Sigmoid colon (tissue), 7 donors: ENCODE results near the gene MACROD2. TPM values are rescaled to one million over a fixed set of nuclear protein-coding genes. Genes with fewer than 3 reads are reported as not detected.

Experiments
- DNase-seq: peaks from one replicate; pipeline ENCODE4 v3.0.0-alpha.2; 2019
- H3K27ac ChIP-seq, 4 donors: fragments of 200-600 bp; sonication (generic); one replicate each; pipeline ENCODE4 v1.5.1; 2016 to 2019; ENCODE audit warnings: mild to moderate bottlenecking in 1 of 4
- H3K27me3 ChIP-seq, 3 donors: fragments of 200-600 bp; sonication (generic); one replicate each; pipeline ENCODE4 v1.5.1; 2019; ENCODE audit warnings: mild to moderate bottlenecking in 1 of 3
- H3K36me3 ChIP-seq, 4 donors: fragments of 200-600 bp; sonication (generic); one replicate each; pipeline ENCODE4 v1.5.1; 2016 to 2019
- H3K4me1 ChIP-seq, 4 donors: fragments of 200-600 bp; sonication (generic); one replicate each; pipeline ENCODE4 v1.5.1; 2017 to 2019
- H3K4me3 ChIP-seq, 4 donors: fragments of 200-600 bp; sonication (generic); one replicate each; pipeline ENCODE4 v1.5.1; 2017 to 2019; ENCODE audit warnings: mild to moderate bottlenecking in 2 of 4, moderate library complexity in 1 of 4
- H3K9me3 ChIP-seq, 4 donors: fragments of 200-600 bp in 3 of 4; sonication (generic) in 3 of 4; one replicate each; pipeline versions ENCODE4 v1.5.1 to v1.6.1; 2013 to 2019
- EP300 ChIP-seq, 4 donors: sonication (generic); formaldehyde crosslinking; IDR thresholded peaks; one replicate each; pipeline ENCODE4 v1.6.1; 2017; ENCODE audit warnings: antibody characterized with exemption in 4 of 4
- POLR2A ChIP-seq, 2 donors: fragments of 450-650 bp; IDR thresholded peaks; one replicate each; pipeline ENCODE4 v1.6.1; 2016; ENCODE audit warnings: antibody characterized with exemption in 2 of 2, mild to moderate bottlenecking in 2 of 2, moderate library complexity in 2 of 2
- POLR2AphosphoS5 ChIP-seq, 4 donors: sonication (generic); formaldehyde crosslinking; IDR thresholded peaks; one replicate each; pipeline ENCODE4 v1.6.1; 2017; ENCODE audit warnings: antibody characterized with exemption in 4 of 4
- WGBS, 2 donors: extraction: QIAGEN DNeasy Blood & Tissue Kit; methylation state at CpG; one replicate each; pipeline ENCODE4 v1.1.7; 2013; 5-methylcytosine and 5-hydroxymethylcytosine counted together
- intact Hi-C: fragments of 100-400 bp; cut with DNase I; formaldehyde crosslinking; loops from one replicate; pipeline ENCODE4 v1.15.1; 2023
- polyA plus RNA-seq, 3 donors: library from polyadenylated mRNA; stranded (reverse); fragments of 200-250 nt; gene quantifications; one replicate each; pipeline ENCODE4 v1.2.3, GENCODE V29; 2013
- total RNA-seq, 4 donors: library from RNA; depleted of rRNA; stranded (reverse); fragments of >200 nt; gene quantifications; one replicate each; pipeline ENCODE4 v1.1.0, GENCODE V29; 2016
- TF ChIP-seq, protein P1 (sequence below), 4 experiments: fragments of 450-650 bp in 3 of 4; fragments of 200-600 bp in 1 of 4; IDR thresholded peaks; one replicate each; pipeline ENCODE4 v1.5.1; 2016 to 2019; ENCODE audit warnings: antibody characterized with exemption in 4 of 4, mild to moderate bottlenecking in 3 of 4, moderate library complexity in 2 of 4
- donor health status: healthy with polysubstance abuse.
- donor health status: Bipolar disorder and iron deficiency.
- donor health status: healthy.

MACROD2 gene
- total and polyA plus RNA-seq, 7 donors = 1.2 to 22.4 (median 5.8) TPM

DNA sequence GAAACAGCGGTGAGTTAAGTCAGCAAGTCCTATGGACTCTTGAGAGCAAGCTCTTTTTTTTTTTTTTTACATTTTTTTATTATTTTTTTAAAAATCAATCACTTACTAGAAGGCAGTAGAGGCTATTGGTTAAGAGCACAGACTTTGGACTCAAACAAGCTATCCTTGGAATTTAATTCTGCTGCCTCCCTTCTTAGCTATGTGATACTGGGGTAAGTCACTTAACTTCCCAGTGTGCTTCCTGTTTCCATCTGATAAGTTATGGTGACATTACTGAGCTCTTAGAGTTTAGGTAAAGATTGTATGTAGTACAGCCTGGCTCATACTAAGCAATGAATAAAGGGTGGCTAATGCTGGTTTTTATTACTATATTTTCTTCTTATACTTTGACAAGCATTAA, 1112.6 kb downstream of the MACROD2 start:
- no peaks in the 10 kb centered on the region for H3K4me1 ChIP-seq
- H3K36me3 ChIP-seq = no peaks in the 10 kb centered on the region
- 45 to 55% methylated on average over 1 of the region's 1 CpG for WGBS, 2 donors
- no peaks in the 10 kb centered on the region for H3K9me3 ChIP-seq
- no peaks in the 10 kb centered on the region for H3K27me3 ChIP-seq
- no peak overlapping the region for H3K4me3 ChIP-seq
- no peak overlapping the region for H3K27ac ChIP-seq
- TF ChIP-seq POLR2A (IDR thresholded peaks at IDR 0.05) = no peak
- TF ChIP-seq EP300 (IDR thresholded peaks at IDR 0.05) = no peak
- TF ChIP-seq POLR2AphosphoS5 (IDR thresholded peaks at IDR 0.05) = no peak
- TF ChIP-seq, protein P1, sequence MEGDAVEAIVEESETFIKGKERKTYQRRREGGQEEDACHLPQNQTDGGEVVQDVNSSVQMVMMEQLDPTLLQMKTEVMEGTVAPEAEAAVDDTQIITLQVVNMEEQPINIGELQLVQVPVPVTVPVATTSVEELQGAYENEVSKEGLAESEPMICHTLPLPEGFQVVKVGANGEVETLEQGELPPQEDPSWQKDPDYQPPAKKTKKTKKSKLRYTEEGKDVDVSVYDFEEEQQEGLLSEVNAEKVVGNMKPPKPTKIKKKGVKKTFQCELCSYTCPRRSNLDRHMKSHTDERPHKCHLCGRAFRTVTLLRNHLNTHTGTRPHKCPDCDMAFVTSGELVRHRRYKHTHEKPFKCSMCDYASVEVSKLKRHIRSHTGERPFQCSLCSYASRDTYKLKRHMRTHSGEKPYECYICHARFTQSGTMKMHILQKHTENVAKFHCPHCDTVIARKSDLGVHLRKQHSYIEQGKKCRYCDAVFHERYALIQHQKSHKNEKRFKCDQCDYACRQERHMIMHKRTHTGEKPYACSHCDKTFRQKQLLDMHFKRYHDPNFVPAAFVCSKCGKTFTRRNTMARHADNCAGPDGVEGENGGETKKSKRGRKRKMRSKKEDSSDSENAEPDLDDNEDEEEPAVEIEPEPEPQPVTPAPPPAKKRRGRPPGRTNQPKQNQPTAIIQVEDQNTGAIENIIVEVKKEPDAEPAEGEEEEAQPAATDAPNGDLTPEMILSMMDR (IDR thresholded peaks at IDR 0.05) = no peak
- DNase-seq = no peak
- intact Hi-C loops = no loop called here

GRCh38 chr20:15109494-15109893, 1114.2 kb downstream of the MACROD2 start:
- intact Hi-C loops = no loop called here
- no peaks in the 10 kb centered on the region for H3K4me1 ChIP-seq
- H3K4me3 ChIP-seq = no peak overlapping the region
- DNase-seq = no peak
- TF ChIP-seq POLR2A (IDR thresholded peaks at IDR 0.05) (no peak), POLR2AphosphoS5 (IDR thresholded peaks at IDR 0.05) (no peak), EP300 (IDR thresholded peaks at IDR 0.05) (no peak)
- TF ChIP-seq, protein P1 (IDR thresholded peaks at IDR 0.05) = no peak
- no peaks in the 10 kb centered on the region for H3K9me3 ChIP-seq
- H3K36me3 ChIP-seq = no peaks in the 10 kb centered on the region
- 85 to 89% methylated on average over 7 of the region's 7 CpGs for WGBS, 2 donors
- H3K27me3 ChIP-seq = no peaks in the 10 kb centered on the region
- H3K27ac ChIP-seq = no peak overlapping the region

- intact Hi-C loops = no loop called here
- no peaks in the 10 kb centered on the region for H3K9me3 ChIP-seq
- H3K36me3 ChIP-seq = no peaks in the 10 kb centered on the region
- H3K4me3 ChIP-seq = no peak overlapping the region
- no peaks in the 10 kb centered on the region for H3K4me1 ChIP-seq
- no peak overlapping the region for H3K27ac ChIP-seq
- TF ChIP-seq POLR2AphosphoS5 (IDR thresholded peaks at IDR 0.05) (no peak), POLR2A (IDR thresholded peaks at IDR 0.05) (no peak), EP300 (IDR thresholded peaks at IDR 0.05) (no peak)
- TF ChIP-seq, protein P1 (IDR thresholded peaks at IDR 0.05) = no peak
- no peaks in the 10 kb centered on the region for H3K27me3 ChIP-seq
- DNase-seq = no peak
These were observed 1116.3 kb downstream of the MACROD2 start for GRCh38 chr20:15111654-15112053.

GRCh38 chr20:15113144-15113773, 1117.9 kb downstream of the MACROD2 start:
- TF ChIP-seq POLR2AphosphoS5 (IDR thresholded peaks at IDR 0.05) (no peak), EP300 (IDR thresholded peaks at IDR 0.05) (no peak), POLR2A (IDR thresholded peaks at IDR 0.05) (no peak)
- TF ChIP-seq, protein P1 (IDR thresholded peaks at IDR 0.05) = no peak
- intact Hi-C loops = no loop called here
- no peak overlapping the region for H3K4me3 ChIP-seq
- H3K27me3 ChIP-seq = no peaks in the 10 kb centered on the region
- WGBS, 2 donors = 93 to 94% methylated on average over 1 of the region's 1 CpG
- no peak overlapping the region for H3K27ac ChIP-seq
- H3K9me3 ChIP-seq = no peaks in the 10 kb centered on the region
- no peaks in the 10 kb centered on the region for H3K36me3 ChIP-seq
- H3K4me1 ChIP-seq = no peaks in the 10 kb centered on the region
- no peak for DNase-seq
